ENCODE data around the gene FLNB.

DNA sequence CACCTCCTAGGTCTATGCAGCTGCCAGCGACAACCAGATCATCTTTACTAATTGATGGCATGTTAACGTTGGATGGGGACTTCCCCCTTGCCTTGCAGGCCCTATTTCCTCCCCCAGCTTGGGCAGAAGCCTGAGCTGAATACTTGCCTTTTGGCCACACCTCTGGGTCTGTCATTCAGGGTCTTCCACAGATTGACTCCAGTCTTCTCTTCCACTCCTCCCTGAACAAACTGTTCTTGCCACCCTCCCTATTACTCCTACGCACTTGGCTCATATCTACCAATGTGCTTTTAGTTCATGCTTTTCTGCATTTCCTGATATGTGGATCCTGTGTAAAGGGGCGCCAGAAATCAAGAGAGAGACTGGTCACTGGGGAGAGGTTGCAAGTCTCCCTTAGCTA is 129.1 kb downstream of the FLNB start:
- TF ChIP-seq CTCF (IDR thresholded peaks at IDR 0.05; ENCODE audit: poor library complexity) (no peak), EZH2 (IDR thresholded peaks at IDR 0.05; ENCODE audit: borderline replicate concordance) (no peak)

All from hepatocyte (in vitro differentiated cells).